Hematopoietic multipotent progenitor cell treated with erythropoietin and hydrocortisone succinate and interleukin-3 and kit ligand, for 15 days (in vitro differentiated cells): ENCODE data around the gene LRRC9.
"Not testable (repeated sequence)": the region's sequence is repeated elsewhere in the genome, so short reads cannot be mapped to it uniquely, and the experiment has no call there.

Experiments
- DNase-seq: peaks from one replicate; pipeline ENCODE4 v3.0.0-alpha.2; 2015; ENCODE audit warnings: low spot score

Gene LRRC9

GRCh38 chr14:59919570-59920377 is at the start of gene LRRC9:
Gene LRRC9, plus strand, starts transcription at chr14:59920144.
- no peak for DNase-seq

- DNase-seq = no peak
These were observed 49.4 kb upstream of the LRRC9 start, which contains the start of gene RTN1 for GRCh38 chr14:59870277-59871165. Gene RTN1, minus strand, starts transcription at chr14:59870776. Its CDS starts 146 bp downstream, at chr14:59870630.

GRCh38 chr14:59871166-59871495 is 48.8 kb upstream of the LRRC9 start:
- no peak for DNase-seq

- DNase-seq = no peak
These were observed 37.0 kb upstream of the LRRC9 start for GRCh38 chr14:59882957-59883356.

- no peak for DNase-seq
These were observed 29.3 kb upstream of the LRRC9 start for GRCh38 chr14:59890676-59891075.

GRCh38 chr14:59895721-59896120 is 24.2 kb upstream of the LRRC9 start:
- DNase-seq = no peak

- no peak for DNase-seq
These were observed 22.1 kb upstream of the LRRC9 start for GRCh38 chr14:59897757-59898383.

- no peak for DNase-seq
These were observed 19.4 kb upstream of the LRRC9 start for GRCh38 chr14:59900556-59900955.

GRCh38 chr14:59904184-59904583 is 15.8 kb upstream of the LRRC9 start:
- no peak for DNase-seq

GRCh38 chr14:59905188-59905587 is 14.8 kb upstream of the LRRC9 start:
- DNase-seq = no peak

GRCh38 chr14:59912443-59912842 is 7.5 kb upstream of the LRRC9 start:
- no peak for DNase-seq

- DNase-seq = no peak
These were observed 6.8 kb upstream of the LRRC9 start for GRCh38 chr14:59913187-59913586.

- DNase-seq = no peak
These were observed 947 bp upstream of the LRRC9 start for GRCh38 chr14:59918824-59919569.

- DNase-seq = no peak
These were observed 387 bp downstream of the LRRC9 start for GRCh38 chr14:59920378-59920683.

- no peak for DNase-seq
These were observed 5.9 kb downstream of the LRRC9 start for GRCh38 chr14:59925797-59926196.

GRCh38 chr14:59926534-59926933 is 6.6 kb downstream of the LRRC9 start:
- no peak for DNase-seq

GRCh38 chr14:59931237-59931636 is 11.3 kb downstream of the LRRC9 start:
- DNase-seq = no peak

GRCh38 chr14:59936145-59936544 is 16.2 kb downstream of the LRRC9 start:
- no peak for DNase-seq

- DNase-seq = no peak
These were observed 19.9 kb downstream of the LRRC9 start for GRCh38 chr14:59939828-59940227.

- not testable (repeated sequence) for DNase-seq
These were observed 22.4 kb downstream of the LRRC9 start for GRCh38 chr14:59942296-59942862.

GRCh38 chr14:59944909-59945308 is 25.0 kb downstream of the LRRC9 start:
- DNase-seq = no peak

GRCh38 chr14:59952141-59952540 is 32.2 kb downstream of the LRRC9 start:
- not testable (repeated sequence) for DNase-seq
